GM12874 (cell line): Measurements from ENCODE around the gene KDM4B.

Experiments used
- CTCF ChIP-seq: IDR thresholded peaks from 2 replicates; pipeline ENCODE4 v1.5.1; 2011; ENCODE audit warnings: low read depth, mild to moderate bottlenecking, control low read depth, low read length, moderate library complexity; ENCODE audit not compliant: insufficient read depth

Gene KDM4B

GRCh38 chr19:5052515-5052914 lies 83.6 kb downstream of the KDM4B start:
- no peak for TF ChIP-seq CTCF

DNA sequence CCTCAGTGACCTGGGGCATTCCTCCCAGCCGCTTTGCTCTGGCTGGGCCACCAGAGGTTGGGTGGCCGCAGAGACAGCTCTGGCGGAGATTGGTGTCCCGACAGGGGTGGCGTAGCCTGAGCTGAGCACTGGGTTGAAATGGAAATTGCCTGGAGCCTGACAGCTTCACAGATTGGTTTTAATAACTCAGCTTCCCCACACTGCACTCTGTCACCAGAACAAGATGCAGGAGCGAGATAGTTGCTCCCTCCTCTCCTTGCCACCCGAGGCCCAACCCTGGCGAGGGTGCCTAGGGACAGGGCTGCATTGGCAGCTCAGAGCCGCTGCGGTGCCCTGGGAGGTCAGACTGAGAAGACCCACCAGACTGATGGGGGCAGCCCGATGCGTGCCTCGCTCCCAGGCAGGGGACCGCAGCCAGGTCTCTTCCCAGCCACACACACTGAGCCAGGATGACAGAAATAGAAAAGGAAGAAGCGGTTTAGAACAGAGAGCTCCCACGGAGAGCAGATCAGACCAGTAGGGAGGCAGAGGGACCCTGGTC lies 84.1 kb downstream of the KDM4B start:
- no peak for TF ChIP-seq CTCF

DNA sequence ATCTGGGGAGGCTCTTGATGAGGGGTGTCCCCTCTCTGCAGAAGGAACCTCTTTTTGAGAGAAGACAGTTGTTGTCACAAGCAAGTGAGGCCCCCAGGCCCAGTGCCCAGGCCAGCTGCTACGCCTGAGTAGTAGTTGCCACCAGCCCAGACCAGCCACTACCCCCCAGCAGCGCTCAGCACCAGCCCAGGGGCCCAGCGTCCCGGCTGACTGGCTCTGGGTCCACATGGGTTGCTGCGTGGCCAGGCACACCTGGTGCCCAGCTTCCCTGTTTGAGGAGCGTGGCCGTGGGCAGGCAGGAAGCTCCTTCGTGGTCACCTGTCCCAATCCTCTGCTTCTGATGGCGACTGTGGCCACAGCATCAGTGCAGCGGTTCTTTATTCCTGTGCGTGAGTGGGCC lies 84.7 kb downstream of the KDM4B start:
- no peak for TF ChIP-seq CTCF

GRCh38 chr19:5054551-5055456 lies 85.9 kb downstream of the KDM4B start:
- no peak for TF ChIP-seq CTCF

DNA sequence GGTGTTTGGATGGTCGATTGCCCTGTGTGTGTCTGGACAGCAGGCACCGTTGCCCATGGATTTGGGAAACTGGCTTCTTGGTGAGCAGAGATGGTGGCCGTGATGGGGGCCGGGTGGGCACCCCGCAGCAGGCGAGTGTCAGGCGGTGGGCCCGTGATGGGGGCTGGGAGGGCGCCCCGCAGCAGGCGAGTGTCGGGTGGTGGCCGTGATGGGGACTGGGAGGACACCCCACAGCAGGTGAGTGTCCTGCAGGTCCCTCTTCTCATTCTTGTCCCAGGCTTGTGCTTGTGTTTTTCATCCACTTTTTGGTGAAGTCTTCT lies 86.5 kb downstream of the KDM4B start:
- no peak for TF ChIP-seq CTCF

DNA sequence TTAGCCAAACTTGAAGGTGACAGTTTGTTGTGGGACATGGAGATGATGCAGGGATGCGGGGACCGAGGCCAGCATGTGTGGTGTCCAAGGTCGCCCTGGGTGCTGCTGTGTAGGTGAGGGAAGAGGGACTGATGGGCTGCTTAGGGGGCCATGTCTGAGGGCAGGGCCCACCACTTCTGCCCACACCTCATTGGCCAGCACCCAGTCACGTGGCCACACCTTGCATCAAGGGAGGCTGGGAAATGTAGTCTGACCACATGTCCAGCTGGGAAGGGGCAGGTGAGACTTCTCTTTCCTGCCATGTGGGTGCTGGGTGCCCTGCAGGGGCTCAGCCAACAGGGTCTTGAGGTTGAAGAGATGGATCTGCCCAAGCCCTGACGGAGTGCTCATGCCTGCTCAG lies 88.9 kb downstream of the KDM4B start:
- TF ChIP-seq CTCF = no peak

DNA sequence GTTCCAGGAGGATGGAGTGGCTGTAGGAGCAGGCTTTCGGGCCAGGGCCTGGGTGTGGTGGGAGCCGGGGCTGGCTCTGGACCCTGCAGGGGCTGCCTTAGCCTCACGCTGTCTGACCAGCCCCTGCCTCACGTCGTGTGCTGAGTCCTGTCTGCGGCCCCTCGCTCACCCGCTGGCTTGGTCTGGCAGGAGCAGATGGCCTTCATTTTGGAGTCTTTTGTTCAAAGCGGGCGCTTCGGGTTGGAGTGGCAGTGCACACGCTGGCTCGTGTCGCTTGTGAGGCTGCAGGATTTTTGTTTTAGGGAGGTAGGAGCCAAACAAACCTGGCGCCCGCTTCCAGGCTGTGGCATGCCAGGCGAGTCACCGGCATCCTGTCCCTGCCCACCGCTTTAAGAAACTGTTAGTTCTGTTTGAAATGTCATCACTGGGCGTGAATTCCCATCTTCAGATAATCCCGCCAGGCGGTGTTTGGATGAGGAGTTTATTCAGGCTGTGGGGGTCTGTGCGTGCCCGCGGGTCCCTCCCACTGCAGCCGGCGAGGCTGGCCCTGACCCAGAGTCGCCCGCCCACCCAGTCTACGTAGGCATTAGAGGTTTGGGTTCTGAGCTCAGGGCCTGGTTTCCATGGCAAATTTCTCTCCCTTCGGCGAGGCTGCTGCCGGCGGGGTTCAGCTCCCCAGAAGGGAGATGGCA lies 89.8 kb downstream of the KDM4B start:
- TF ChIP-seq CTCF = no peak
